GM23338 (cell line): ENCODE data around the gene PAGR1. TPM values are rescaled to one million over a fixed set of nuclear protein-coding genes. Genes with fewer than 3 reads are reported as not detected.

Experiments
- ATAC-seq: fragments of 200-7000 bp; cut with Tn5 transposase; 3 replicates; pipeline ENCODE4 v1.9.1; 2020
- DNase-seq: peaks from one replicate; pipeline ENCODE4 v3.0.0-alpha.2; 2015; ENCODE audit warnings: low spot score
- H2AFZ ChIP-seq: fragments of 200-600 bp; sonication (generic); 2 replicates; pipeline ENCODE4 v1.8.0; 2016; ENCODE audit warnings: antibody characterized with exemption, mild to moderate bottlenecking, moderate library complexity
- H3F3A ChIP-seq: fragments of 200-600 bp; sonication (generic); replicated peaks from 2 replicates; pipeline ENCODE4 v1.8.0; 2017; ENCODE audit warnings: antibody characterized with exemption, mixed run types, low read depth
- H3K27ac ChIP-seq: fragments of 200-600 bp; sonication (generic); 2 replicates; pipeline ENCODE4 v1.6.1; 2016; ENCODE audit warnings: low read depth
- H3K27me3 ChIP-seq: fragments of 200-600 bp; sonication (generic); 2 replicates; pipeline ENCODE4 v1.8.0; 2016; ENCODE audit warnings: mild to moderate bottlenecking, mixed run types, moderate library complexity; ENCODE audit not compliant: insufficient read depth
- H3K36me3 ChIP-seq: fragments of 200-600 bp; sonication (generic); 2 replicates; pipeline ENCODE4 v1.8.0; 2016; ENCODE audit warnings: mild to moderate bottlenecking; ENCODE audit not compliant: insufficient read depth
- H3K4me1 ChIP-seq: fragments of 200-600 bp; sonication (generic); 2 replicates; pipeline ENCODE4 v1.8.0; 2016; ENCODE audit warnings: mild to moderate bottlenecking, moderate library complexity; ENCODE audit not compliant: insufficient read depth
- H3K4me2 ChIP-seq: fragments of 200-600 bp; sonication (generic); 2 replicates; pipeline ENCODE4 v1.7.1; 2017; ENCODE audit warnings: mixed run types
- H3K4me3 ChIP-seq: fragments of 200-600 bp; sonication (generic); 2 replicates; pipeline ENCODE4 v1.6.1; 2016; ENCODE audit warnings: mixed run types
- H3K79me2 ChIP-seq: fragments of 200-600 bp; sonication (generic); replicated peaks from 2 replicates; pipeline ENCODE4 v1.8.0; 2017; ENCODE audit warnings: mild to moderate bottlenecking; ENCODE audit not compliant: insufficient read depth
- H3K9me2 ChIP-seq: fragments of 200-600 bp; sonication (generic); 2 replicates; pipeline ENCODE4 v1.8.0; 2017; ENCODE audit not compliant: insufficient read depth
- H4K20me1 ChIP-seq: fragments of 200-600 bp; sonication (generic); replicated peaks from 2 replicates; pipeline ENCODE4 v1.8.0; 2017; ENCODE audit warnings: mild to moderate bottlenecking; ENCODE audit not compliant: insufficient read depth
- H3K27ac Mint-ChIP-seq: 2 replicates; pipeline ENCODE4 v1.8.0; 2020; ENCODE audit warnings: inconsistent platforms, mild to moderate bottlenecking, moderate library complexity, mixed read lengths
- H3K27me3 Mint-ChIP-seq: 3 replicates; pipeline ENCODE4 v1.8.0; 2022; ENCODE audit warnings: low read depth, mild to moderate bottlenecking, moderate library complexity, mixed read lengths, inconsistent platforms; ENCODE audit not compliant: insufficient read depth, poor library complexity
- H3K36me3 Mint-ChIP-seq: 3 replicates; pipeline ENCODE4 v1.8.0; 2021; ENCODE audit warnings: low read depth, mild to moderate bottlenecking, inconsistent platforms, moderate library complexity, mixed read lengths
- H3K4me1 Mint-ChIP-seq: 3 replicates; pipeline ENCODE4 v1.8.0; 2020; ENCODE audit warnings: mild to moderate bottlenecking, inconsistent platforms, mixed read lengths
- H3K4me3 Mint-ChIP-seq: 3 replicates; pipeline ENCODE4 v1.8.0; 2021; ENCODE audit warnings: moderate library complexity, mild to moderate bottlenecking, inconsistent platforms, mixed read lengths
- H3K9me3 Mint-ChIP-seq: 3 replicates; pipeline ENCODE4 v1.8.0; 2020; ENCODE audit warnings: moderate library complexity, mild to moderate bottlenecking, inconsistent platforms, mixed read lengths
- CREB1 ChIP-seq: fragments of 250-450 bp; sonication (Bioruptor Pico); IDR thresholded peaks from 2 replicates; pipeline ENCODE4 v1.5.0; 2020; ENCODE audit warnings: low read depth, mild to moderate bottlenecking, moderate library complexity
- EZH2 ChIP-seq: fragments of 200-600 bp; sonication (generic); IDR thresholded peaks from one replicate; pipeline ENCODE4 v1.8.0; 2017; ENCODE audit warnings: antibody characterized with exemption, mild to moderate bottlenecking, low read depth; ENCODE audit not compliant: unreplicated experiment
- JUNB ChIP-seq: IDR thresholded peaks from one replicate; pipeline ENCODE4 v1.6.1; 2016; ENCODE audit warnings: antibody characterized with exemption; ENCODE audit not compliant: unreplicated experiment
- POLR2AphosphoS5 ChIP-seq: IDR thresholded peaks from 2 replicates; pipeline ENCODE4 v1.6.1; 2016; ENCODE audit warnings: antibody characterized with exemption, low read depth
- STAT1 ChIP-seq: IDR thresholded peaks from one replicate; pipeline ENCODE4 v1.6.1; 2016; ENCODE audit warnings: antibody characterized with exemption; ENCODE audit not compliant: unreplicated experiment
- ZNF331 ChIP-seq: fragments of 250-450 bp; sonication (Bioruptor Pico); IDR thresholded peaks from 2 replicates; pipeline ENCODE4 v1.5.0; 2020; ENCODE audit warnings: low read depth, mild to moderate bottlenecking, moderate library complexity
- ZNF462 ChIP-seq: fragments of 250-450 bp; sonication (Bioruptor Pico); IDR thresholded peaks from 2 replicates; pipeline ENCODE4 v1.5.0; 2020; ENCODE audit warnings: mild to moderate bottlenecking, moderate library complexity
- polyA plus RNA-seq: library from polyadenylated mRNA; unstranded; fragments of >200 nt; fragmentation: Nextera tagmentation; extraction: Ambion mirVana; gene quantifications from 2 replicates; pipeline ENCODE4 v1.2.1, GENCODE V29; 2016
- total RNA-seq: library from RNA; depleted of rRNA; stranded (reverse); fragments of >200 nt; shearing (Covaris generic); gene quantifications from 2 replicates; pipeline ENCODE4 v1.2.3, GENCODE V29; 2014

PAGR1 gene
- total and polyA plus RNA-seq, 2 experiments from 2014 or later, result 67.6 to 78.7 TPM

GRCh38 chr16:29810699-29811169 lies 5.2 kb upstream of the PAGR1 start (continued):
- TF ChIP-seq CREB1 (no peak), ZNF462 (no peak), POLR2AphosphoS5 (no peak), STAT1 (no peak), JUNB (no peak), ZNF331 (no peak)

GRCh38 chr16:29811170-29811895 lies 4.6 kb upstream of the PAGR1 start:
- Histone ChIP-seq H3F3A (peaks cover 33% of the 10 kb centered on the region), H4K20me1 (peaks cover 13% of the 10 kb centered on the region; the same call in 1 of the 2 replicates), H3K36me3 (peaks cover 9% of the 10 kb centered on the region; the same call in 1 of the 2 replicates), H3K27ac (peak overlapping the region; percentile 89), H2AFZ (peak overlapping the region; percentile 43; the same call in 1 of the 2 replicates), H3K4me2 (peak overlapping the region; percentile 98), H3K27me3 (no peaks in the 10 kb centered on the region), H3K4me1 (peaks cover 57% of the 10 kb centered on the region), H3K9me2 (no peaks in the 10 kb centered on the region), H3K79me2 (peaks cover 28% of the 10 kb centered on the region), H3K4me3 (peak overlapping the region; percentile 100)
- peaks cover 53% of the 10 kb centered on the region for H3K4me1 Mint-ChIP-seq
- DNase-seq, result peak; percentile 99
- peaks cover 8% of the 10 kb centered on the region for H3K9me3 Mint-ChIP-seq
- peaks cover 31% of the 10 kb centered on the region for H3K36me3 Mint-ChIP-seq
- H3K27me3 Mint-ChIP-seq, result peaks cover 49% of the 10 kb centered on the region
- peak; percentile 67 for TF ChIP-seq POLR2AphosphoS5
- no peak for TF ChIP-seq EZH2
- H3K4me3 Mint-ChIP-seq, result peak overlapping the region; percentile 86
- peak; percentile 67 for ATAC-seq
- H3K27ac Mint-ChIP-seq, result peak overlapping the region; percentile 75
